ENCODE measurements around the gene ABCC9.

ABCC9 gene

GRCh38 chr12:21773263-21773741 lies 167.9 kb downstream of the ABCC9 start:
- DNase-seq = peak; percentile 20

GRCh38 chr12:21771311-21771710 lies 169.9 kb downstream of the ABCC9 start:
- peak; percentile 75 for DNase-seq

- DNase-seq = no peak
Observed at GRCh38 chr12:21769307-21769706, 171.9 kb downstream of the ABCC9 start.

GRCh38 chr12:21766403-21766802 lies 174.8 kb downstream of the ABCC9 start:
- DNase-seq = no peak

- no peak for DNase-seq
Observed at GRCh38 chr12:21764950-21765349, 176.3 kb downstream of the ABCC9 start.

GRCh38 chr12:21764065-21764464 lies 177.2 kb downstream of the ABCC9 start:
- no peak for DNase-seq

DNA sequence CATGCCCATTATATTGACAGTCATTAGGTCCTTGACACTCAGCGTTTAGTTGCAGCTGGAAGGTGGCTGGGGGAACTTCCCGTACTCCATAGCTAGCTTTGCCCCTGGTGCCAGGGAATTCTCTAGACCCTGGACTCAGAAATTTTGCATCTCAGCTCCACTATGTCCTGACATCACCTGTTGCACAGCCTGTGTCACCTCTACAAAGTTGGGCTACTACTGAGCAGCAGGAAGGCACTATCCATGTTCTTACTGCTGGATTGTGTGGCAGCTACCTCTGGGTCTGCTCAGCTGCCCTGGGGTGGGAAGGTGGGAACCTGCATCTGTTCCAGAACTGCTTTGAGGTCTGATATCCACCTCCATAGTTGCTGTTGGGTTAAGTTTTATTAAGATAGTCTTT lies 177.7 kb downstream of the ABCC9 start:
- no peak for DNase-seq

- DNase-seq = no peak
Observed at GRCh38 chr12:21759737-21760136, 181.5 kb downstream of the ABCC9 start.

DNA sequence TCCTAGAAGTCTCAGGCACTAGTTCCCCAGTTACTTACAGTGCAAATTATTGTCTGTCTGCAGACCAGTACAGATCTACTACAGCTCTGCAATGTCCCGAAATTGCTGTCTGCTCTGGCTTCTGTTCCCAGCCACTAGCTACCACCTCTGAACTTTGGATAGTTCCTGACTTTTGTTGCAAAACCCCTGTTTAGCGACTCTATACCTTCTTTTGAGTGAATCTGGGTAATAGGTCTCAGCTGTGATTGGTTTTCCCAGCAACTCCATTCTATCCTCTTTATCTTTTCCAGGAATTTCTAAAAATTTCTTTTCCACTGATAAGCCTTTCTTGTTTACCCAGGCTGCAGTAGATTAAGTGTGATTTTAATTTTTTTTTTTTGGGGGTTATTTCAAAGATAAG lies 183.5 kb downstream of the ABCC9 start:
- DNase-seq = no peak

DNA sequence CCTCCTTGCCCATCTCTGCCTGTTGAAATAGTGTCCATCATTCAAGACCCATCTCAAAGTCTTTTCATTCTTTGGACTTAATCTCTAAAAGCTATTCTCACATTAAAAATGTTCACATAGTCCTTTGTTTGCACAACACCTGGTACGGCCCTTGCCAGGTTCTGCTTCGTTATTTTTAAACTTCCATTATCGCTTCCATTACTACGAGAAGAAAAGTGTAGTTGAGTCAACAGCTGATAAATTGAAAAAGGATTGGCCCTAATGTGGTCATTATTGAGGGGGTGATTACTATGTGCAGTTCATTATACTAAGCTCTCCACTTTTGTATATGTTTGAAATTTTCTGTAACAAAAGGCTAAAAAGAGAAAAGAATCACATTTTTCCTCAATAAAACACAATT lies 184.5 kb downstream of the ABCC9 start:
- DNase-seq = no peak

GRCh38 chr12:21751517-21751916 lies 189.7 kb downstream of the ABCC9 start:
- peak; percentile 56 for DNase-seq
